Keratinocyte (primary cell): ENCODE data around the gene DHX34. TPM values are rescaled to one million over a fixed set of nuclear protein-coding genes. Genes with fewer than 3 reads are reported as not detected.

Experiments used
- DNase-seq: peaks from one replicate; pipeline ENCODE4 v3.0.0-alpha.2; 2011; ENCODE audit warnings: low read depth, missing footprints, low spot score
- FAIRE-seq: peaks from 2 replicates; lab custom pipeline; 2011; peaks lifted over from hg19 to GRCh38; lab: Jason Lieb, UNC
- H2AFZ ChIP-seq: 2 replicates; pipeline ENCODE4 v1.6.0; 2012; ENCODE audit warnings: low read length, control low read depth, inconsistent platforms; ENCODE audit not compliant: control insufficient read depth
- H3K27ac ChIP-seq: 2 replicates; pipeline ENCODE4 v1.5.1; 2011; ENCODE audit warnings: low read length; ENCODE audit not compliant: control insufficient read depth, insufficient read depth
- H3K27me3 ChIP-seq: 3 replicates; pipeline ENCODE4 v1.6.0; 2011; ENCODE audit warnings: low read length; ENCODE audit not compliant: control insufficient read depth, insufficient read depth; ENCODE audit errors: extremely low read depth
- H3K36me3 ChIP-seq, 2 experiments: 2 replicates in 1 of 2; 3 replicates in 1 of 2; pipeline ENCODE4 v1.5.1; 2011; ENCODE audit warnings: low read length in 2 of 2, mild to moderate bottlenecking in 1 of 2; ENCODE audit not compliant: control insufficient read depth in 2 of 2, insufficient read depth in 2 of 2; ENCODE audit errors: extremely low read depth in 1 of 2
- H3K4me1 ChIP-seq: 3 replicates; pipeline ENCODE4 v1.5.1; 2011; ENCODE audit warnings: low read length; ENCODE audit not compliant: control insufficient read depth, insufficient read depth; ENCODE audit errors: extremely low read depth
- H3K4me2 ChIP-seq: 3 replicates; pipeline ENCODE4 v1.6.0; 2011; ENCODE audit warnings: low read depth, low read length; ENCODE audit not compliant: control insufficient read depth, insufficient read depth; ENCODE audit errors: extremely low read depth
- H3K4me3 ChIP-seq, 3 experiments: fragments of 200-600 bp in 1 of 3; sonication (generic) in 1 of 3; 2 replicates in 2 of 3; 3 replicates in 1 of 3; pipeline ENCODE4 v1.5.1; 2011 to 2016; ENCODE audit warnings: low read length in 3 of 3, mild to moderate bottlenecking in 3 of 3, control low read depth in 2 of 3, inconsistent platforms in 1 of 3, low read depth in 1 of 3, mixed read lengths in 1 of 3, mixed run types in 1 of 3, moderate library complexity in 1 of 3; ENCODE audit not compliant: control insufficient read depth in 2 of 3, insufficient read depth in 2 of 3; ENCODE audit errors: extremely low read depth in 1 of 3
- H3K79me2 ChIP-seq: 2 replicates; pipeline ENCODE4 v1.6.0; 2012; ENCODE audit warnings: low read length; ENCODE audit not compliant: control insufficient read depth, insufficient read depth
- H3K9ac ChIP-seq: 3 replicates; pipeline ENCODE4 v1.6.0; 2011; ENCODE audit warnings: low read length; ENCODE audit not compliant: control insufficient read depth, insufficient read depth; ENCODE audit errors: extremely low read depth
- H3K9me1 ChIP-seq: 3 replicates; pipeline ENCODE4 v1.6.0; 2011; ENCODE audit warnings: low read length; ENCODE audit not compliant: control insufficient read depth, insufficient read depth; ENCODE audit errors: extremely low read depth
- H3K9me3 ChIP-seq: 2 replicates; pipeline ENCODE4 v1.5.1; 2012; ENCODE audit warnings: low read depth, low read length; ENCODE audit not compliant: control insufficient read depth
- H4K20me1 ChIP-seq: 3 replicates; pipeline ENCODE4 v1.6.0; 2011; ENCODE audit warnings: low read length; ENCODE audit not compliant: control insufficient read depth, insufficient read depth; ENCODE audit errors: extremely low read depth
- CTCF ChIP-seq, 3 experiments: IDR thresholded peaks in 1 of 3; conservative IDR thresholded peaks in 1 of 3; optimal IDR thresholded peaks in 1 of 3; 2 replicates in 2 of 3; 3 replicates in 1 of 3; pipeline versions ENCODE3 to v1.5.1; 2011; ENCODE audit warnings: low read length in 3 of 3, mild to moderate bottlenecking in 3 of 3, moderate library complexity in 2 of 3, control low read depth in 1 of 3, inconsistent platforms in 1 of 3; ENCODE audit not compliant: insufficient read depth in 2 of 3; ENCODE audit errors: extremely low read depth in 1 of 3
- EZH2 ChIP-seq: IDR thresholded peaks from one replicate; pipeline ENCODE4 v1.6.1; 2012; ENCODE audit warnings: inconsistent platforms, mild to moderate bottlenecking, low read length, moderate library complexity
- dilution Hi-C: fragments of 300-500 bp; cut with MboI; formaldehyde crosslinking; loops from one replicate; pipeline ENCODE4 v1.7.0; 2020; ENCODE audit warnings: low sequenced_read_pairs; ENCODE audit not compliant: extremely low pct_ligation_motif_present
- polyA plus RNA-seq, 5 experiments: library from polyadenylated mRNA; depleted of rRNA in 3 of 5; stranded (reverse) in 3 of 5; stranded (forward) in 1 of 5; unstranded in 1 of 5; fragments of >200 nt; gene quantifications; 1 replicate in 1 of 5; 2 replicates in 3 of 5; 3 replicates in 1 of 5; pipeline versions ENCODE4 v1.2.1 to v1.2.3, GENCODE V29; 2011 to 2012; ENCODE audit warnings: missing spikeins in 2 of 5, low read depth in 1 of 5, low replicate concordance in 1 of 5

Gene DHX34
- polyA plus RNA-seq, 1 donor (not counting 4 experiments of a cell fraction or from before 2014, with no cell fraction given), result 6.4 TPM

- Histone ChIP-seq H3K27ac (no peak overlapping the region), H3K79me2 (no peaks in the 10 kb centered on the region), H3K4me2 (no peak overlapping the region), H2AFZ (no peak overlapping the region), H3K27me3 (no peaks in the 10 kb centered on the region), H3K4me1 (no peaks in the 10 kb centered on the region), H3K4me3 (no peak overlapping the region), H3K9me1 (no peaks in the 10 kb centered on the region), H3K36me3 (no peaks in the 10 kb centered on the region), H3K9me3 (no peaks in the 10 kb centered on the region), H4K20me1 (no peaks in the 10 kb centered on the region), H3K9ac (no peak overlapping the region)
- FAIRE-seq, result no peak
- TF ChIP-seq EZH2, result no peak
- TF ChIP-seq CTCF (optimal IDR thresholded peaks at IDR 0.05 in 1 of 3, IDR thresholded peaks at IDR 0.05 in 1 of 3, conservative IDR thresholded peaks at IDR 0.05 in 1 of 3; ENCODE audit: extremely low read depth in 1 of 3, insufficient read depth in 2 of 3, low read length in 3 of 3), result no peak
- dilution Hi-C loops, result no loop called here
- no peak for DNase-seq
Observed at GRCh38 chr19:47330466-47330869, 18.6 kb upstream of the DHX34 start.

GRCh38 chr19:47331490-47331889, 17.6 kb upstream of the DHX34 start:
- no peaks in the 10 kb centered on the region for H4K20me1 ChIP-seq
- FAIRE-seq (no peak), DNase-seq (no peak)
- no peak overlapping the region for H3K27ac ChIP-seq
- H3K4me3 ChIP-seq, result no peak overlapping the region
- TF ChIP-seq CTCF (optimal IDR thresholded peaks at IDR 0.05 in 1 of 3, IDR thresholded peaks at IDR 0.05 in 1 of 3, conservative IDR thresholded peaks at IDR 0.05 in 1 of 3; ENCODE audit: extremely low read depth in 1 of 3, insufficient read depth in 2 of 3, low read length in 3 of 3) (no peak), EZH2 (no peak)
- H3K4me2 ChIP-seq, result no peak overlapping the region
- H3K4me1 ChIP-seq, result no peaks in the 10 kb centered on the region
- H3K9me3 ChIP-seq, result no peaks in the 10 kb centered on the region
- no peaks in the 10 kb centered on the region for H3K36me3 ChIP-seq
- H3K9me1 ChIP-seq, result no peaks in the 10 kb centered on the region
- no peaks in the 10 kb centered on the region for H3K27me3 ChIP-seq
- H3K79me2 ChIP-seq, result no peaks in the 10 kb centered on the region
- no peak overlapping the region for H3K9ac ChIP-seq
- no peak overlapping the region for H2AFZ ChIP-seq
- dilution Hi-C loops, result no loop called here
